ENCODE measurements around the gene DNAH1.
A peak's percentile ranks its signal among the peaks of the same experiment; 100 is the strongest.

DNAH1 gene

DNA sequence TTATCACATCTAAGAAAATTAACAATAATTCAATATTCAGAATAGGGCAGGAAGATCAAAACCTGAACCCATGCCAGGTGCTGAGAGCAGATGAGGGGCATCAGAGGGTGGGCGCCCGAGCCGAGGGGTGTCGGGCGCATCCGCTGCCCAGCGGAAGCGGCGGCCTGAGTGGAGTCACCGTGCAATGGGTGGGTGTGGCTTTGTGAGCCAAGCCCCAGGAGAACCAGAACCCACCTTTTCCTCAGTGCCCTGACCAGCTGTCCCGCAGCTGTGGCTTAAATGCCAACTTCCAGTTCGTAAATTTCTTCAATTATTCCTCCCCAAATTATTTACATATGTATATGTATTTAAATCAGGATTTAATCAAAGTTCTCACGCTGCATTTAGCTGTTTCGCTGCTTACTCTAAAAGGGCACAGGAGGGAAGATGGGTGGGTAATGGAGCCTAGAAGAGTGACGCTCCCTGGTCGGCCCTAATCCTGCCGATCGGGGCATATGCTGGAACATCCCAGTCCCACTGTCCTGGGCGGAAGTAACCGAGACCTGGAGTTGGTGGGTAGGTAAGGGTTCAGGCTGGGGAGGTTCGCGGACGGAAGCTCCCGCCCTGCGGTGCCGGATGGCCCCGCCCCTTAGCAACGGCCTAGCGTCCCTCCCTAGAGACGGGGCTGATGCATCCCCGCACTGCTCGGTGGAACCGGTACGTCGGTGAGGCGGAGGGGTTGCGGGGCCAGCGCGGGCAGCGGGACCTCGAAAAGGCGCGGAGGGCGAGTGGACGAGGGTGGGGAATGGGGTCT lies 1.3 kb downstream of the DNAH1 start:
- H3K36me3 Mint-ChIP-seq: peaks cover 6% of the 10 kb centered on the region
- peak overlapping the region; percentile 37 for H3K27ac Mint-ChIP-seq
- no peaks in the 10 kb centered on the region for H3K27me3 Mint-ChIP-seq
- ATAC-seq: peak; percentile 73
- H3K4me3 Mint-ChIP-seq: peak overlapping the region; percentile 75
- peaks cover 53% of the 10 kb centered on the region for H3K4me1 Mint-ChIP-seq
- H3K9me3 Mint-ChIP-seq: no peaks in the 10 kb centered on the region

DNA sequence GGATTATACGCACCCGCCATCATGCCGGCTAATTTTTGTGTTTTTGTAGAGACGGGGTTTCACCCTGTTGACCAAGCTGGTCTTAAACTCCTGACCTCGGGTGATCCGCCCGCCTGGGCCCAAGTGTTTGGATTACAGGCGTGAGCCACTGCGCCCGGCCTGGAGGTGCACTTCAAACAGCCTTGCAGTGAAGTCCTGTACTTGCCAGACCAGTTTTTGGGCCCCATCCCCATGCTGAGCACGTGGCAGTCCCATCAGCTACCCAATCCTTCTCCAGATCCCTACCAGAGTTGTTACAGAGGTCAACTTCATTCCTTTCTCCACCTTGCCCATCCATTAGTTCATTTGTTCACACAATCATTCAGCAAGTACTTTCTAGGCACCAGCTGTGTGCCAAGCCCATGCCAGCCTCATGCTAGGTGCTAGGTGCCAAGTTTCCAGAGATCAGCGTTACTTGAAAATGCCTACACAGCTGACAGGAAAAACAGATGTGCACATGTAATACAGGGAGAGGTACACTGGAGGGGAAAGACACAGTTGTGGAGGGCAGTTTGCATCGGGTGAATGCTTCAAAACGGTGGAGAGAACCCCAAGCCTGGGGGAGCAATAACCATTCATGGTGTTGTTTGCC lies 2.2 kb downstream of the DNAH1 start:
- Mint-ChIP-seq H3K4me3 (no peak overlapping the region), H3K27me3 (no peaks in the 10 kb centered on the region), H3K9me3 (no peaks in the 10 kb centered on the region), H3K4me1 (peaks cover 44% of the 10 kb centered on the region), H3K36me3 (peaks cover 6% of the 10 kb centered on the region), H3K27ac (no peak overlapping the region)
- no peak for ATAC-seq

DNA sequence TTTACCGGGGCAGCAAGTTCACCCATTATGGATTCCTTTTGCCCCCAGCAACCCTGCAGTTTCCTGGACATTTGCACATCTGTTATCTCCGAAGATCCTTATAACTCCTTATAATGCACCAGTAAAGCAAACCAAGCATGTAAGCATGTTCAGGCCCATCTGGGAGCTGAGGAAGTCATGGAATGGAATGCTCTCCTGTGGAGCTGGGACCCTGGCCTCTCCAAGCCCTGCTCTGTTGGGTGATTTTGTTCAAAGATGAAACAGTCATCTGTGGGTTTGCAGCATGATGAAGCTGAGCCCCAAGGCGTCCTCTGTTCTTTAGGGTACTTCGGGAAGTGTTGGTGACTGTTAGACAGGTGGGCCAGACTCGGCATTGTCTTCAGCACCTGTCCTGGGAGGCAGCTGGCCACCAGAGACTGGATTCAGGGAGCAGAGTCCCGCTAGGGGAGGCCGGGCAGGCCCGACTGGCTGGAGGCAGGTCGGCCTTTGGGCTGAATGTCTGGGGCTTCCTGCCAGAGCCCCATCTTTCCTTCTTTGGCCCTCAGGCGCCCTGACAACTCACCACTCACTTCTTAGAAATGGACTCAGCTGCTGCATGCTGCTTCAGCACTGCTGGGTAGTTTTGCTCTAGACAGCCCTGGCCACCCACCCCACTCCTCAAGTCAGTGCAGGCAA lies 3.9 kb downstream of the DNAH1 start:
- Mint-ChIP-seq H3K4me3 (no peak overlapping the region), H3K36me3 (no peaks in the 10 kb centered on the region), H3K27ac (no peak overlapping the region), H3K4me1 (peaks cover 26% of the 10 kb centered on the region), H3K27me3 (no peaks in the 10 kb centered on the region), H3K9me3 (no peaks in the 10 kb centered on the region)
- no peak for ATAC-seq

DNA sequence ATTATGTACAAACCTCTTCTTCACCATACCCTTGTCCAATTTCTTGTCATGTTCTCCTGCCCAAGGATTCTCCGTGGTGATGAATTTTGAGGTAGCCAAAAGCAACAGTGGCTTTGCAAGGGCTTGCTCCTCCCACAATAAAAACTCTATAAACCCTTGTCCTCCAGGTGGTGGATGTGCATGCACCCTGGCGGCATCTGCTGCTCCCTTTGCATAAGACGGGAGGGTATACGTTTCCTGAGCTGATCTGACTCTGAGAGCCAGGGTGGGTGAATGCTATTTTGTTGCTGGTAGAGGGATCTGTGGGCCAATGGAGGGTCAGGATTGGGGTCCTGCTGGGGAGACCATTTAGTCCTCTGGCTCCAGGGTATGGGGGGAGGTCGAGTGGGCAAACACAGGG lies 5.4 kb downstream of the DNAH1 start:
- Mint-ChIP-seq H3K36me3 (no peaks in the 10 kb centered on the region), H3K27me3 (no peaks in the 10 kb centered on the region), H3K4me1 (peaks cover 16% of the 10 kb centered on the region), H3K4me3 (no peak overlapping the region), H3K9me3 (no peaks in the 10 kb centered on the region), H3K27ac (no peak overlapping the region)
- ATAC-seq: no peak

DNA sequence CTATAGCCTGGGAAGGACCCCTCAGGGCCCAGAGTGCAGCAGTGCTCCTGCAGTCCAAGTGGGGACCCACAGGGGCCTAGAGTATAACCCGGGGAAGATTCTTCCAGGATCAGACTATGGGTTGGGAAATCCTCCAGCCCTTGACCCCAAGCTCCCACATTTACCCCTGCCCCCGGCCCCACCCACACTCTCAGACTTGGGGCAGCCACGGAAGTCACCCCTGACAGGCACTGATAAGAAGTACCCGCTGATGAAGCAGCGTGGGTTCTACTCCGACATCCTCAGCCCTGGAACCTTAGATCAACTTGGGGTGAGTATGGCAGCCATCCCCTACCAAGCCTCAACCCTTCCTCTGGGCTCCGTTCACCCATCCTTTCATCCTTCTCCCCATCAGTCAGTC lies 6.3 kb downstream of the DNAH1 start:
- H3K36me3 Mint-ChIP-seq: no peaks in the 10 kb centered on the region
- H3K4me1 Mint-ChIP-seq: peaks cover 6% of the 10 kb centered on the region
- no peaks in the 10 kb centered on the region for H3K27me3 Mint-ChIP-seq
- H3K27ac Mint-ChIP-seq: no peak overlapping the region
- ATAC-seq: no peak
- H3K4me3 Mint-ChIP-seq: no peak overlapping the region
- no peaks in the 10 kb centered on the region for H3K9me3 Mint-ChIP-seq

DNA sequence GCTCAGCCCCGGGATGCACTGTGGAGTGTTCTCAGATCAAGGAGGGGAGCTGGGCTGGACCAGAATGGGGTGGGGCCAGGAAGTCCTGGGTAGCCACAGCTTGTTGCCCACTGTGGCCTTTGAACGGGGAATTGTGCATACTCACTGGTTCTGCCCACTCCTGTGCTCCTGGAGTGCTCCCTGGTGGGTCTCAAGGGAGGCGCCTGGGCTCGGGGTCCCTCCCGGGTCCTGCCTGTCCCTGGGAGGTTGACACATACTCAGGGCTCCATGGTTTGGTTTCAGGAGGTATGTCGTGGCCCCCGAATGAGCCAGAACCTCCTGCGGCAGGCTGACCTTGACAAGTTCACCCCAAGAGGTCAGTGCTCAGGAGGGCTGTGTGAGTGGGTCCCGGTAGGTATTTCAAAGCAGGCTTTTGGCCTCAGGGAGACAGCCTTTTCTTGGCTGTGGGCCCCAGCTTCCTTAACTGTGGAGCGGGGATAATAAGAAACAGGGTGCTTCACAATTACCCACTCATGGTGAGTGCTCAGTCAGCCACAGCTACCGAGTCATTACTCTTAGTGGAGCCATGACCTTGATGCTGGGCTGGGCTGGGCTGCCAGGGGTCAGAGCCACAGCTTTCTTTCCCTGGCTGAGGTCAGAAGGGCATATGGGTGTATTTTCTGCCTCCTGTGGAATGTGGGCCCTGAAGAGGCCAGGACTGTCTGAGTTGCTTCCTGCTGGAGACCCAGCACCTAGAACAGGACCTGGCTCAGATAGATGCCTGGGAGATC lies 7.6 kb downstream of the DNAH1 start:
- no peaks in the 10 kb centered on the region for H3K9me3 Mint-ChIP-seq
- H3K4me1 Mint-ChIP-seq: no peaks in the 10 kb centered on the region
- no peak overlapping the region for H3K4me3 Mint-ChIP-seq
- no peak overlapping the region for H3K27ac Mint-ChIP-seq
- peaks cover 6% of the 10 kb centered on the region for H3K36me3 Mint-ChIP-seq
- no peaks in the 10 kb centered on the region for H3K27me3 Mint-ChIP-seq
- ATAC-seq: no peak

DNA sequence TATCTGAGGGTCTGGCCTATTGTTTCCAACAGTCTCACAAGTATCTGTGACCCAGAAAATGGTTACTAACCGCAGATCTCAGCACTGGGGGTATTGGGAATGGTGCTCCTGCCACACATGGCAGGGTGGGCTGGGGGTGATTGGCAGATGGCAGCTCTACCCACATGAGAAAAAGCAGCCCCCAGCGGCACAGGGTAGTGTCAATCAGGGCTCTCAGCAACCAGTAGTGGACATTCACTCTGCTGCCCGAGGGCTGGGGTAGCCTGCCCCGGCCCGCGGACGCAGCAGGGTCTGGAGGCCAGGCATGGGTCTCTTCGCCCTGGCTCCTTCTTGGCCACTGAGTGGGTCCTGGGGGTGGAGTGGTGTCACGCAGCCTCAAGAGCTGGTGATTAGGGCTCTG lies 8.6 kb downstream of the DNAH1 start:
- Mint-ChIP-seq H3K4me1 (no peaks in the 10 kb centered on the region), H3K9me3 (no peaks in the 10 kb centered on the region), H3K4me3 (no peak overlapping the region), H3K36me3 (peaks cover 6% of the 10 kb centered on the region), H3K27ac (no peak overlapping the region), H3K27me3 (no peaks in the 10 kb centered on the region)
- no peak for ATAC-seq

DNA sequence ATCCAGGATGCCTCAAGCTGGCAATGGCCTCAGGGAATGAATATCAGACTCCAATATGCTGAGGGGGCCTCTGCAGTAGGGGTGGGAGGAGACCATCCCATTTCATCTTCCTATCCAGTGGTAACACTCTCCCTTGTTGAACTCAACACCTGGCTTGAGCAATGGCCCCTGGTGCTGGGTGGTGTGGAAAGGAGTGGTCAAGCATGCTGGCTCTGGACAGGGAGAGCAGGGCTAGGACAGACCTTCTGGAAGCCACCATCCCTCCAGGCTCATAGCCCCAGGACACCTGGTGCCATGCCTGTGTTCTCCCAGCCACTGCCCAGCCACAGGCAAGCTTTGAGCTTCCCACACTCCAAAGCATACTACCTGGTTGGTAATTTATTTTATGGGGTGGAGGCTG lies 9.6 kb downstream of the DNAH1 start:
- no peaks in the 10 kb centered on the region for H3K4me1 Mint-ChIP-seq
- H3K27ac Mint-ChIP-seq: no peak overlapping the region
- no peak overlapping the region for H3K4me3 Mint-ChIP-seq
- no peaks in the 10 kb centered on the region for H3K27me3 Mint-ChIP-seq
- H3K36me3 Mint-ChIP-seq: peaks cover 6% of the 10 kb centered on the region
- no peak for ATAC-seq
- H3K9me3 Mint-ChIP-seq: no peaks in the 10 kb centered on the region

DNA sequence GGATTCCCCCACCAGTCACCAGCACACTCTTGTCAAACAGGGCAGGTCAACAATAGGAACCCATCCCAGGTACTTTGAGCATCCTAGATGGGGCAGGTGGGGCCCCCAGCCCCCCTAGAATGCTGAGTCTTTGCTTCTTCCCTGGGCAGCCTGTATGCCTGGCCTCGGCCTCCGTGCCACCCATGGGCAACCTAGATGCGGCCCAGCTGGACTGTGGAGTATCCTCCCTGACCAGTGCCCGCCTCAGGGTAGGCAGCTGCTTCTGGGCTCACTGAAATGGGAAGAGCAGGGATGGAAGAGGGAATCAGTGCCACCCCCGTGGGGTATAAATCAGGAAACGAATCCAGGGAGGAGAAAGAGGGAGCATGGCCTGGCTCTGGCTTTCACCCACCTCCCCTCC lies 10.9 kb downstream of the DNAH1 start:
- H3K9me3 Mint-ChIP-seq: no peaks in the 10 kb centered on the region
- H3K27ac Mint-ChIP-seq: no peak overlapping the region
- H3K4me1 Mint-ChIP-seq: no peaks in the 10 kb centered on the region
- no peak overlapping the region for H3K4me3 Mint-ChIP-seq
- ATAC-seq: no peak
- peaks cover 8% of the 10 kb centered on the region for H3K36me3 Mint-ChIP-seq
- no peaks in the 10 kb centered on the region for H3K27me3 Mint-ChIP-seq

DNA sequence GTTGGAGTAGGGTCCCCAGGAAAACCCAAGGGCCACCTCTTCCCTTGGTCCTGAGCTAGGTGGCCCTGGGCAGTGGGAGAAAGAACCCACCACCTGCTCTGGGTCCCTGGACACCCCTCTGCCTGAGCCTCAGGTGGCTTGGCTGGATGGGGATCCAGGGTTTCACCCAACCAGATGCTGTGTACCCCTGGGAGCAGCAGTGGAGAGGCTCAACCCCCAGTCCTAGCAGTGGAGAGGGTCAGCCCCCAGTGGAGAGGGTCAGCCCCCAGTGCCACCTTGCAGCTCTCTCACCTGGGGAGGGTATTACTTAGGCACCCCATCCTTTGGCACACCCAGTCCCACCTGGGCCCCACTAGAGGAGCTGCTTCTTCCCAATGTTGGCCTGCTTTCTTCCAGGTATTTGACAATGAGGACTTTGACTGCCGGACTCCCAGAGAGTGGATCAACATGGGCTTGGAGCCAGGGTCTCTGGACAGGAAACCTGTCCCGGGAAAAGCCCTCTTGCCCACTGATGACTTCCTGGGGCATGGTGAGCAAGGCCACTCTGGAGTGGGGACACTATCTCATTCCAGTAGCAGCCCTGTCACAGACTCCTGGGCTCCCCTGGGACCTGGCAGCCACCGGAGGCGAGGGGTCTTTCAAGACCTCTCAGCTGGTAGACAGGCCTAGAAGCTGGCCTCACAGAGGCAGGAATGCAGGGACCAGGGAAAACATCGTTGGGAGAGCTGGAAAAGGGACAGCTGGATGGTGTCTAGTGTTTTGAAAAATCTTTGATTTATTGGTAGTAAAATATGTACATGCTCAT lies 11.6 kb downstream of the DNAH1 start:
- Mint-ChIP-seq H3K4me1 (no peaks in the 10 kb centered on the region), H3K27ac (no peak overlapping the region), H3K9me3 (no peaks in the 10 kb centered on the region), H3K36me3 (peaks cover 14% of the 10 kb centered on the region), H3K27me3 (no peaks in the 10 kb centered on the region), H3K4me3 (no peak overlapping the region)
- ATAC-seq: no peak

DNA sequence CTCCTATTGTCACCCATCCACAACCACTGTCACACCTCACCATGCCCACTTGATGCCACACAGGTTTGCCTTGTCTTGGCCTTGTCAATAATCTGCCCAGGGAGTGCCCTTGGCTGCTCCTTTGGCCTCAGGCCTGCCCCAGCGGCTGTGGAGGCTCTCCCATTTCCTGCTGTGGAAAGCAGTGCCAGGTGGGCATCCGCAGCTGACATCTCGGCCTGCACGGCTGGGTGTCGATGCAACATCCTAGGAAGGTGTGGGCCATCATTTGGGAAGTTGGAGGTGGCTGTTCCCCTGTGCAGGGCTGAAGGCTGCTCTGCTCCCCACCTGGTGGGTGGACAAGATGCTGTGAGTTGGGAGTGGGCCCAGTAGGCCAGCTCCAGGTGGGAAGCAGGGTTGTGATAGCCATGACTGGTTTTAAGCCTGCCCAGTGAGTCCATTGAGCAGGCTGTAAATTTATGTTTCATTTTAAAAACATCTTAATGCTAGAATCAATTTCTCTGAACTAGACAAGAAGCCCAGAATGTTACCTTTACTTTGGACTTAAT lies 12.5 kb downstream of the DNAH1 start:
- no peak for ATAC-seq
- H3K9me3 Mint-ChIP-seq: no peaks in the 10 kb centered on the region
- peaks cover 18% of the 10 kb centered on the region for H3K36me3 Mint-ChIP-seq
- H3K27ac Mint-ChIP-seq: no peak overlapping the region
- no peaks in the 10 kb centered on the region for H3K27me3 Mint-ChIP-seq
- no peaks in the 10 kb centered on the region for H3K4me1 Mint-ChIP-seq
- no peak overlapping the region for H3K4me3 Mint-ChIP-seq

DNA sequence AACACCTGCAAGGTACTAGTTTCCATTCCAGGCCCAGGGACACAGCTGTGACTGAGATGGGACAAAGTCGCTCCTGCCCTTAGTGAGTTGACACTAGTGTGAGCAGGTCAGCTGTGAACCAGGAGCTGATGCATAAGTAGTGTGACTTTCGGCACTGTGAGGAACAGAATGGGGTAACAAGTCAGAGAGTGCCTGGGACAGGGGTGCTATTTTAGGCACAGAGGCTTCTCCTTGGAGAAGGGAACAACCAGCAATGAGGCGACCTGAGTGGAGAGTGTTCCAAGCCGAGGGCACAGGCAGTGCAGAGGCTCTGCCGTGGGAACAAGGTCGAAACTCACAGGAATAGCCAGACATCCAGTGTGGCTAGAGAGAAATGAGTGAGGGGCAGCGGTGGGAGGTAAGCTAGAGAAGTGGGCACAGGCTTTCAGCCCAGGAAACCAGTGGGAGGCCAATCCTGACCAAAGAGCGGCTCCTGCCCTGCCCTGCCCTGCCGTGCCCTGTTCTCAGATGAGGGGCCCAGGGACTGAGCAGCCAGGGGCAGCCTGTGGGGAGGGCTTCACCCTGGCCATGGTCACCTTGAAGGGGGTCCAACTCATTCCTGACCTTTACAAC lies 14.2 kb downstream of the DNAH1 start:
- peak overlapping the region; percentile 15 for H3K27ac Mint-ChIP-seq
- no peak for ATAC-seq
- no peaks in the 10 kb centered on the region for H3K27me3 Mint-ChIP-seq
- H3K4me1 Mint-ChIP-seq: no peaks in the 10 kb centered on the region
- H3K9me3 Mint-ChIP-seq: no peaks in the 10 kb centered on the region
- H3K4me3 Mint-ChIP-seq: no peak overlapping the region
- H3K36me3 Mint-ChIP-seq: peaks cover 18% of the 10 kb centered on the region

DNA sequence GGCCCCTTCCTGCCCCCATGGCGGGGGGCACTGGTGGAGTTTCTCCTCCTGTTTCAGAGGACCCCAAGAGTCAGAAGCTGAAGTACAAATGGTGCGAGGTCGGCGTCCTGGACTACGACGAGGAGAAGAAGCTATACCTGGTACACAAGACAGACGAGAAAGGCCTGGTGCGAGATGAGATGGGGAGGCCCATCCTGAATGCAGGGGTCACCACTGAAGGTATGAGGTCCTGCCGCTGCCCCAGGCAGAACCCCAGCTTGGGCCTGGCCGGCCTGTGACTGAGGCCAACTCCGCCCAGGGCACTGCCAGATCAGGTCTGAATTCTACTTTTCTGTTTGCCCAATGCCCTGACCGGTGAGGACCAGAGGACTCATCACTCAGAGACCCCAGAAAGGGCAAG lies 15.0 kb downstream of the DNAH1 start:
- H3K36me3 Mint-ChIP-seq: peaks cover 18% of the 10 kb centered on the region
- no peak for ATAC-seq
- H3K27ac Mint-ChIP-seq: no peak overlapping the region
- no peaks in the 10 kb centered on the region for H3K9me3 Mint-ChIP-seq
- H3K4me3 Mint-ChIP-seq: no peak overlapping the region
- no peaks in the 10 kb centered on the region for H3K4me1 Mint-ChIP-seq
- no peaks in the 10 kb centered on the region for H3K27me3 Mint-ChIP-seq

DNA sequence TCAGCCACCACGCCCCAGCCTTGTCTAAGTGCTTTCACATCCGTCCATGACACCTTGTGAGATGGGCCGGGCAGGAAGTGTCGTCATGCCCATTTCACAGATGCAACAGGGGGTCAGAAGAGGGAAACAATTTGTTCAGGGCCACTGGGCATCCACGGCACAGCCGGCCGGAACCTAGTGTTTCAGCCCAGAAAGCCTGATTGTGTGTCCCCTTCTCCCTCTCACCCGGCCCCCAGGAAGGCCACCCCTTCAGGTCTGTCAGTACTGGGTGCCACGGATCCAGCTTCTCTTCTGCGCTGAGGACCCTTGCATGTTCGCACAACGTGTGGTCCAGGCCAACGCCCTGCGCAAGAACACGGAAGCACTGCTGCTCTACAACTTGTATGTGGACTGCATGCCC lies 15.8 kb downstream of the DNAH1 start:
- no peak overlapping the region for H3K27ac Mint-ChIP-seq

More for the DNA sequence above, 15.8 kb downstream of the DNAH1 start:
- H3K4me1 Mint-ChIP-seq: no peaks in the 10 kb centered on the region
- H3K27me3 Mint-ChIP-seq: no peaks in the 10 kb centered on the region
- no peaks in the 10 kb centered on the region for H3K9me3 Mint-ChIP-seq
- no peak overlapping the region for H3K4me3 Mint-ChIP-seq
- no peak for ATAC-seq
- H3K36me3 Mint-ChIP-seq: peaks cover 24% of the 10 kb centered on the region
